ENCODE results near the gene FRMD1.

FRMD1 gene

DNA sequence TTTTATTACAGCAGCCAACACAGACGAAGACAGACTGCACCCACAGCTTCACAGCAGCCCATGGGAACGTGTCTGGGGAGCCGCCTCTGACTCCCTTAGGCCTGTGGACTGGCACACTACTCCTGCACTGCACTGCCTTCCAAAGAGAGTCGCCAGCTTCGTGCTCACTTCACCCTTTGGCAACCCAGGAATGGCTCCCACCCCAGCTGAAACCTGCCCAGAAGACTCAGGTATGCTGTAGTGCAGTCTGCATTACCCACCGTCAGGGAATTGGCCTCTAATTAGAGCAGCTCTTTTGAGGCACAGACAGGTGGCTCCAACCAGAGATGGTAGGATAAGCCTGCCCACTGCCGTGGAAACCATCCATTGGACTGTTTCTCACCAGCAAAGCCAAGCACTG lies 39.9 kb upstream of the FRMD1 start:
- Mint-ChIP-seq H3K36me3 (ENCODE audit: low read depth) (no peaks in the 10 kb centered on the region), H3K4me3 (no peak overlapping the region), H3K4me1 (ENCODE audit: low read depth) (no peaks in the 10 kb centered on the region), H3K9me3 (peaks cover 11% of the 10 kb centered on the region), H3K27me3 (ENCODE audit: low read depth) (no peaks in the 10 kb centered on the region), H3K27ac (no peak overlapping the region)
- DNase-seq (ENCODE audit: low spot score): no peak

DNA sequence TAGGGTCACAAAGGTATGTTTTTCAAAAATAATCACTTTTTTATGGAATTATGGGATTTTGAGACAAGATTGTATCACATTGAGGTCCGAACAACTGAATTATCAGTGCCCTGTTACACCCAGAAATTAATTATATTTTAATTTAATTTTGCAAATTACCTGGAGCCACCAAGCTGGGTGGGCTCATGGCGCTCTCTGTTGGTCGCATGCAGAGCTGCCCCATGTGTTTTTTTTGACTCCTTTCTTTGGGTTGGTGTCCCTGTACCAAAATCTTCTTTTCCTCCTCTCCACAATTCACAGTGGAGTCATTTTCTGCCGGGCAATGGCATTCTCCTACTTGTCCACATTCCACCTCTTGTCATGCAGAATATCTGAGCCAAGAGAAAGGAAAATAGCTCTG lies 38.9 kb upstream of the FRMD1 start:
- Mint-ChIP-seq H3K4me3 (no peak overlapping the region), H3K27ac (no peak overlapping the region), H3K9me3 (peaks cover 10% of the 10 kb centered on the region), H3K27me3 (ENCODE audit: low read depth) (no peaks in the 10 kb centered on the region), H3K36me3 (ENCODE audit: low read depth) (no peaks in the 10 kb centered on the region), H3K4me1 (ENCODE audit: low read depth) (no peaks in the 10 kb centered on the region)
- DNase-seq (ENCODE audit: low spot score): no peak

- peaks cover 5% of the 10 kb centered on the region for H3K9me3 Mint-ChIP-seq
- no peak overlapping the region for H3K4me3 Mint-ChIP-seq
- H3K36me3 Mint-ChIP-seq (ENCODE audit: low read depth): no peaks in the 10 kb centered on the region
- no peak for DNase-seq (ENCODE audit: low spot score)
- no peak overlapping the region for H3K27ac Mint-ChIP-seq
- no peaks in the 10 kb centered on the region for H3K4me1 Mint-ChIP-seq (ENCODE audit: low read depth)
- no peaks in the 10 kb centered on the region for H3K27me3 Mint-ChIP-seq (ENCODE audit: low read depth)
Observed at GRCh38 chr6:168116975-168117899, 38.2 kb upstream of the FRMD1 start.

DNA sequence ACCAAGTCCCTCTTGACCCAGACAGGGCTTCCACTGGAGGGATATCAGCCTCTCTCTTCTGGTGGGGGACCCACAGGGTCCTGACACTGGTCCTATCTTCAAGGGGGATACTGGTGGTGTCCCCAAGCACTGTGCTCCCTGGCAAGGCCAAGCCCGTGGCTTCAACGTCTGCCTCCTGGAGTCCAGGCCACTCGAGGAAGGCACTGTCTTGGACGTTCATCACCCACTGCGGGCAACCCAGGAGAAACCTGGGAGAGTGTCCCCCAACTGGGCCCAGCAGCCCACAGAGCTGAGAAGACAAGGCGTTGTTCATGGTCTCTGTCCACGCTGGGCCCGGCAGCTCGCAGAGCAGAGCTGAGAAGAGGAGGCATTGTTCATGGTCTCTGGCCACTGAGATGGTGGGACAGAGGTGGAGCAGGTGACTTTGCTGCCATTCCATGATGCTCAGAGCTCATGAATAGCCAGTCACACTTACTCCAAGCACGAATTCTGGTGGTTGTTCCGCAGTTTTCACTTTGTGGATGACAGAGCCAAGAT lies 37.5 kb upstream of the FRMD1 start:
- Mint-ChIP-seq H3K4me1 (ENCODE audit: low read depth) (no peaks in the 10 kb centered on the region), H3K36me3 (ENCODE audit: low read depth) (no peaks in the 10 kb centered on the region)

GRCh38 chr6:168115748-168116437 lies 36.9 kb upstream of the FRMD1 start:
- Mint-ChIP-seq H3K27ac (no peak overlapping the region), H3K9me3 (peaks cover 5% of the 10 kb centered on the region)

More for the DNA sequence above, 37.5 kb upstream of the FRMD1 start:
- Mint-ChIP-seq H3K27me3 (ENCODE audit: low read depth) (no peaks in the 10 kb centered on the region), H3K9me3 (peaks cover 5% of the 10 kb centered on the region), H3K4me3 (no peak overlapping the region), H3K27ac (no peak overlapping the region)
- no peak for DNase-seq (ENCODE audit: low spot score)

GRCh38 chr6:168113226-168113625 lies 34.2 kb upstream of the FRMD1 start:
- no peaks in the 10 kb centered on the region for H3K36me3 Mint-ChIP-seq (ENCODE audit: low read depth)
- peaks cover 5% of the 10 kb centered on the region for H3K9me3 Mint-ChIP-seq
- H3K4me3 Mint-ChIP-seq: no peak overlapping the region
- no peaks in the 10 kb centered on the region for H3K27me3 Mint-ChIP-seq (ENCODE audit: low read depth)
- DNase-seq (ENCODE audit: low spot score): no peak
- no peak overlapping the region for H3K27ac Mint-ChIP-seq
- H3K4me1 Mint-ChIP-seq (ENCODE audit: low read depth): no peaks in the 10 kb centered on the region

More at GRCh38 chr6:168115748-168116437, 36.9 kb upstream of the FRMD1 start:
- no peak for DNase-seq (ENCODE audit: low spot score)
- H3K4me3 Mint-ChIP-seq: no peak overlapping the region
- no peaks in the 10 kb centered on the region for H3K27me3 Mint-ChIP-seq (ENCODE audit: low read depth)
- no peaks in the 10 kb centered on the region for H3K36me3 Mint-ChIP-seq (ENCODE audit: low read depth)
- no peaks in the 10 kb centered on the region for H3K4me1 Mint-ChIP-seq (ENCODE audit: low read depth)

DNA sequence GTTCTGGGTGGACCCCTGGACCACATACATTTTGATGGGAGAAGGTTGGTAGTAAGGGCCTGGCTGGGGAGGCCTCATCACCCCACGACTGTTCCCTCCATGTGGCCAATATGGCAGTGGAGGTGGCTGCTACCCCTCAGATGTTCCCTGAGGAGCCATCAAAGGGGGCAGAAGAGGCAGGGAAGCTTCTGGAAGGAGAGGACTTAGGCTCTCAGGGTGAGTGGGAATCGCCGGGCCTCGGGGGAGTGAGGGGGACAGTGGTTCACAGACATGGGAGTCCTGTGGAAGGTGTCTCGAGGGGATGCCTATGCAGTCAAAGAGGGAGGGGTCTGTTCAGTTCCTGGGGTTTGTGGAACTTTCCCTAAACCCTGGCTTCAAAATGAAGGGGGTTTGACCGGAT lies 32.9 kb upstream of the FRMD1 start:
- Mint-ChIP-seq H3K27ac (no peak overlapping the region), H3K9me3 (peaks cover 5% of the 10 kb centered on the region), H3K36me3 (ENCODE audit: low read depth) (no peaks in the 10 kb centered on the region), H3K4me3 (no peak overlapping the region), H3K4me1 (ENCODE audit: low read depth) (no peaks in the 10 kb centered on the region), H3K27me3 (ENCODE audit: low read depth) (no peaks in the 10 kb centered on the region)
- DNase-seq (ENCODE audit: low spot score): no peak

DNA sequence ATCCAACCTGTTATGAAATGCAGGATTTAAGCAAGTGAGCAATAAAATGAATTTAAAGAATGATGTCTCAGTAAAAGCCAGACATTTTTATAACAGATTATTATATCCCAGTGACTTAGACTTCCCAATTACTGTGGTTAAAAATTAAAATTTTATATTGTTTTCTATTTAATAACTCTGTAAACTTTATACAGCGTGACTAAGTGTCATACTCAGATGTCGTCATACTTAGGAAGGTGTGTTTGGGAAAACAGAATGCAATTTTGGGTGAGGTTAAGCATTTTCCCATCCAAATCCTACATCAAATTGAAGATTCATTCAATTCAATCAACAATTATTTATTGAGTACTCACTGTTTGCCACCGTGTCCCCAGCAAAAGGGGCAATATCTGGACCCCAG lies 31.4 kb upstream of the FRMD1 start:
- no peak overlapping the region for H3K27ac Mint-ChIP-seq
- H3K4me1 Mint-ChIP-seq (ENCODE audit: low read depth): no peaks in the 10 kb centered on the region
- no peaks in the 10 kb centered on the region for H3K36me3 Mint-ChIP-seq (ENCODE audit: low read depth)
- no peak for DNase-seq (ENCODE audit: low spot score)
- H3K27me3 Mint-ChIP-seq (ENCODE audit: low read depth): no peaks in the 10 kb centered on the region
- no peak overlapping the region for H3K4me3 Mint-ChIP-seq
- H3K9me3 Mint-ChIP-seq: peaks cover under 1% of the 10 kb centered on the region

GRCh38 chr6:168109171-168109570 lies 30.2 kb upstream of the FRMD1 start:
- Mint-ChIP-seq H3K4me1 (ENCODE audit: low read depth) (no peaks in the 10 kb centered on the region), H3K4me3 (no peak overlapping the region), H3K36me3 (ENCODE audit: low read depth) (no peaks in the 10 kb centered on the region), H3K27me3 (ENCODE audit: low read depth) (no peaks in the 10 kb centered on the region), H3K9me3 (no peaks in the 10 kb centered on the region), H3K27ac (no peak overlapping the region)
- DNase-seq (ENCODE audit: low spot score): no peak

GRCh38 chr6:168107191-168107983 lies 28.4 kb upstream of the FRMD1 start:
- DNase-seq (ENCODE audit: low spot score): no peak
- H3K4me3 Mint-ChIP-seq: no peak overlapping the region
- H3K36me3 Mint-ChIP-seq (ENCODE audit: low read depth): no peaks in the 10 kb centered on the region
- H3K27me3 Mint-ChIP-seq (ENCODE audit: low read depth): peaks cover 14% of the 10 kb centered on the region
- no peak overlapping the region for H3K27ac Mint-ChIP-seq
- H3K4me1 Mint-ChIP-seq (ENCODE audit: low read depth): no peaks in the 10 kb centered on the region
- no peaks in the 10 kb centered on the region for H3K9me3 Mint-ChIP-seq

DNA sequence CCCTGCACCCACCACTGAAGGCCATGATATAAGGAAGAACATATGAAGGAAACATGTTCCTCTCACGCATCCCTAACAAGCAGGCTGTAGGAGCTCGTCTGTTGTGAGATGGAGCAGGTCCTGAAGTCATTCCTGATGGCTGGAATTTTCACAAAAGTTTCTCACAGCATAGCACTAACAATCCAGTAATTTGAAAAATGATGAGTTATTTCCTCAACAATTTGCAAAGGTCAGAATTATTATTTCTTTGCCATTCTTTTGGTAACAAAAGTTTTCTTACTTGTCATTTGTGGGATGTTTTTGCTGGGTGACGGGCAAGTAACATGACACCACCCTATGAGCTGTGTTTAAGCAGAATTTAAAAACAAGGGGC lies 27.6 kb upstream of the FRMD1 start:
- Mint-ChIP-seq H3K27me3 (ENCODE audit: low read depth) (peaks cover 21% of the 10 kb centered on the region), H3K9me3 (no peaks in the 10 kb centered on the region), H3K36me3 (ENCODE audit: low read depth) (no peaks in the 10 kb centered on the region), H3K4me3 (no peak overlapping the region), H3K4me1 (ENCODE audit: low read depth) (no peaks in the 10 kb centered on the region), H3K27ac (no peak overlapping the region)
- DNase-seq (ENCODE audit: low spot score): no peak

DNA sequence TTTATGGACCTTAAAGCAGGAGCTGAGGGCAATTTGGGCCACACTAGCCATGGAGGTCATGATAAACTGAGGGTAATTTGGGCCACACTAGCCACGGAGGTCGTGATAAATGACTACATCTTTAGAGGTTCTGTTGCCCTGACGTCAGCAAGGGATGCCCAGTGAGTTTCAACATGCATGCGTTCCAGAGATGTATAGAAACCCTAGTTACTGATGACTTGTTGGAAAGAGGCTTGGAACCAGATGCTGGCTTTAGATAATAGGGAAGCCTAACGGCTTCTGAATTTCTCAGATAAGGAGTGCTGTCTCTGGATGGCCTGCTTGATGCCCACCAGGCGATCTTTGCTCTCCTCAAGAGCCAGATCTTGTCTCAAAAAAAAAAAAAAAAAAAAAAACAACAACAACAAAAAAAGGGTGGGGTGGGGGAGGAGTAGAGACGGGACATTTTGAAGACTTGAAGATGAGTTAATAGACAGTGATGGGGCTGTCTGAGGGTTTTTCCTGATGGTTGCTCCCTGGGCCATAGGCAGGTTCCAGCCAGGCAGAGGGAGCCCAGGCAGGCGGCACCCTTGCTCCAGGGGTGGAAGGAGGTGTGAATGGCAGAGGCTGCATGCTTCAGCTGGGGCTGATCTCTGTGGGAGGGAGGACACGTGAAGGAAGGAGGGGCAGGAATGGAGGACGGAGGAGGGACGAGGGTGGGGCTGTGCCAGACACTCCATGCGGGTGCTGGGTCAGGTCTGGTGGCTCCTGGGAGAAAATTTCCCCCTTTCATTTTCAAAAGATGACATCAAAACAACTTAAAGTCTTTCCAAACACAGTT lies 27.0 kb upstream of the FRMD1 start:
- Mint-ChIP-seq H3K36me3 (ENCODE audit: low read depth) (no peaks in the 10 kb centered on the region), H3K27ac (no peak overlapping the region)

DNA sequence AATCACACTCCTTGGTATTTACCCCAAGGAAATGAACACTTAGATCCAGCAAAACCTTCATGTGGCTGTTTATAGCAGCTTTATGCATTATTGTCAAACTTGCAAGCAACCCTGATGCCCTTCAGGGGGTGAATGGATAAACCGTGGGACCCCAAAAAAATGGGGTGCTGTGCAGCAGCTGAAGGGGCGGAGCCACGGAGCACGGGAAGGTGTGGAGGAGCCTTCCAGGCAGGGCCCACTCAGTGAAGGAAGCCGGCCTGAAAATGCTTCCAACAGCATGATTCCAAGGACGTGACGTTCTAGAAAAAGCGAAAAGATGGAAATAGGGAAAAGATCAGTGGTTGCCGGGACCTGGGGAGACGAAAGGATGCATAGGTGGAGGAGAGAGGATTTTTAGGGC lies 25.6 kb upstream of the FRMD1 start:
- H3K9me3 Mint-ChIP-seq: no peaks in the 10 kb centered on the region
- H3K27ac Mint-ChIP-seq: no peak overlapping the region
- peaks cover 27% of the 10 kb centered on the region for H3K27me3 Mint-ChIP-seq (ENCODE audit: low read depth)

More for the DNA sequence above, 27.0 kb upstream of the FRMD1 start:
- peaks cover 21% of the 10 kb centered on the region for H3K27me3 Mint-ChIP-seq (ENCODE audit: low read depth)
- H3K4me1 Mint-ChIP-seq (ENCODE audit: low read depth): no peaks in the 10 kb centered on the region
- no peak for DNase-seq (ENCODE audit: low spot score)
- H3K4me3 Mint-ChIP-seq: no peak overlapping the region
- H3K9me3 Mint-ChIP-seq: no peaks in the 10 kb centered on the region

More for the DNA sequence above, 25.6 kb upstream of the FRMD1 start:
- Mint-ChIP-seq H3K4me3 (no peak overlapping the region), H3K4me1 (ENCODE audit: low read depth) (no peaks in the 10 kb centered on the region), H3K36me3 (ENCODE audit: low read depth) (no peaks in the 10 kb centered on the region)
- no peak for DNase-seq (ENCODE audit: low spot score)
